HepG2 (cell line): ENCODE data around the gene LHB. TPM values are rescaled to one million over a fixed set of nuclear protein-coding genes. Genes with fewer than 3 reads are reported as not detected.

Experiments
- BRCA1 ChIP-seq: sonication (generic); formaldehyde crosslinking; IDR thresholded peaks from 2 replicates; pipeline ENCODE4 v1.4.0; 2020; ENCODE audit warnings: missing genetic modification reagents
- MTERF4 ChIP-seq: sonication (generic); formaldehyde crosslinking; IDR thresholded peaks from 2 replicates; pipeline ENCODE4 v1.8.0; 2023; ENCODE audit warnings: mild to moderate bottlenecking, missing genetic modification reagents
- RELA ChIP-seq: sonication (generic); formaldehyde crosslinking; IDR thresholded peaks from 2 replicates; pipeline ENCODE4 v1.4.0; 2020; ENCODE audit warnings: missing genetic modification reagents
- SALL1 ChIP-seq: sonication (generic); formaldehyde crosslinking; IDR thresholded peaks from 2 replicates; pipeline ENCODE4 v1.8.0; 2022; ENCODE audit warnings: mild to moderate bottlenecking, missing genetic modification reagents
- SNRNP70 ChIP-seq: fragments of 200-400 bp; formaldehyde crosslinking; IDR thresholded peaks from 2 replicates; pipeline ENCODE4 v1.6.1; 2017; ENCODE audit warnings: mild to moderate bottlenecking, low read depth, low read length, moderate library complexity
- THAP9 ChIP-seq: sonication (generic); formaldehyde crosslinking; IDR thresholded peaks from 2 replicates; pipeline ENCODE4; 2020; ENCODE audit warnings: missing genetic modification reagents, mild to moderate bottlenecking, borderline replicate concordance
- ZNF44 ChIP-seq: sonication (generic); formaldehyde crosslinking; IDR thresholded peaks from 2 replicates; pipeline ENCODE4 v1.5.1; 2020; ENCODE audit warnings: mild to moderate bottlenecking, missing genetic modification reagents
- ZNF552 ChIP-seq: sonication (generic); formaldehyde crosslinking; IDR thresholded peaks from 2 replicates; pipeline ENCODE4 v1.9.0; 2022; ENCODE audit warnings: missing genetic modification reagents, mild to moderate bottlenecking, borderline replicate concordance
- ZNF616 ChIP-seq: sonication (generic); formaldehyde crosslinking; IDR thresholded peaks from 2 replicates; pipeline ENCODE4 v1.5.0; 2020; ENCODE audit warnings: low read depth, mild to moderate bottlenecking, missing genetic modification reagents
- polyA plus RNA-seq, 8 experiments: library from polyadenylated mRNA; depleted of rRNA in 3 of 8; stranded (reverse) in 7 of 8; unstranded in 1 of 8; fragments of >200 nt; fragmentation: Illumina TruSeq in 4 of 8; extraction: Trizol in 4 of 8; gene quantifications; 2 replicates each; pipeline versions ENCODE4 v1.2.1 to v1.2.3, GENCODE V29; 2011 to 2016; ENCODE audit warnings: low read depth in 4 of 8, missing spikeins in 1 of 8, mixed read lengths in 1 of 8; ENCODE audit not compliant: insufficient read depth in 1 of 8
- total RNA-seq, 5 experiments: library from RNA; depleted of rRNA; stranded (reverse); fragments of >200 nt; fragmentation: Illumina TruSeq; extraction: Trizol; gene quantifications; 2 replicates each; pipeline ENCODE4 v1.2.3, GENCODE V29; 2016; ENCODE audit warnings: low read depth in 1 of 5
- TF ChIP-seq, protein P1 (sequence below), 2 experiments: fragments of 450-650 bp in 1 of 2; sonication (generic) in 1 of 2; formaldehyde crosslinking in 1 of 2; IDR thresholded peaks; 2 replicates each; pipeline versions ENCODE4 v1.6.1 to v1.8.0; 2016 to 2022; ENCODE audit warnings: antibody characterized with exemption in 1 of 2, mild to moderate bottlenecking in 1 of 2, missing genetic modification reagents in 1 of 2
- TF ChIP-seq, protein P2 (sequence below): IDR thresholded peaks from 2 replicates; pipeline ENCODE4 v1.6.1; 2016; ENCODE audit warnings: low read depth, control low read depth
- TF ChIP-seq, protein P3 (sequence below): IDR thresholded peaks from 2 replicates; pipeline ENCODE4 v1.6.1; 2012; ENCODE audit warnings: inconsistent platforms

Gene LHB
- total and polyA plus RNA-seq, 2 of the 13 experiments (the other 11 are each of a cell fraction or from before 2014, with no cell fraction given) = not detected

DNA sequence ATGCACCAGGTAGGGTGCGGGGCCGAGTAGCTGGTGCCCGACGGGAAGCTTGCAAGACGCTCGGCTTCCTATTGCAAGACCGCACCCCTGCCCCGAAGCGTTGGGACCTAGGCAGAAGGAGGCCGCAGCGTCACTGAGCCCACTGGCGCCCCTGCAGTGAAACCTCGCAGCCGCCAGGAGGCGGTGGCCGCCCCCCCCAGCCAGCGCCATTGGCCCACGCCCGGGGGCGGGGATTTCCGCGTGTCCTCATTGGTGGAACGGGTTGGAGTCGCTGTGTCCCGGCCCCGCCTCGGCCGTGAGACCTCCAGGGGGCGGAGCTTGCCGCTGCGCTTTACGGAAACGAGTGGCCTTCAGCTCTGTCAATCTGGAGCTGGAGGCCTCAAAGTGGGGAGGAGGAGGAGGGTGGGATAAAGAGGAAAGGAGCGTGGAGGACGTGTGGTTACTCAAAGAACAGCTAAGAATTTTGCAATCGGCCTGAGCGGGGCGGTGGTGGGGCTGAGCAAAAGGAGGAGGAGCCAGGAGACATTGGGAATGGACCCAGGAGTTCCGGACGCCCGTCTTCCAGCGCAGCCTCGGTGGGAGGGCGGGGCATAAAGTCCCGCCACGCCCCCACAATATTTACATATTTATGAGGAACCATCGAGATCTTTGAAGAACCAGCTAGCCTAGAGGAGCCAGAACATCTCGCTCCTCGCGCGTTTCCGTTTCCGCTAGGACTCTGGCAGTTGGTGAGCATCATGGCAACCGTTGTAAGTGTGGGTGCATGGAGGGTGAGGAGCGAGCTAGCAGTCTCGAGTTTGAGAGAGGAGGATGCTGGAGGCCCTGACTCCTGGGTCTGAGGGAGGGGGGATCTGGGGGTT, 23.5 kb downstream of the LHB start, which contains the start of the genes GYS1 and RUVBL2 (continued):
- TF ChIP-seq, protein P1, sequence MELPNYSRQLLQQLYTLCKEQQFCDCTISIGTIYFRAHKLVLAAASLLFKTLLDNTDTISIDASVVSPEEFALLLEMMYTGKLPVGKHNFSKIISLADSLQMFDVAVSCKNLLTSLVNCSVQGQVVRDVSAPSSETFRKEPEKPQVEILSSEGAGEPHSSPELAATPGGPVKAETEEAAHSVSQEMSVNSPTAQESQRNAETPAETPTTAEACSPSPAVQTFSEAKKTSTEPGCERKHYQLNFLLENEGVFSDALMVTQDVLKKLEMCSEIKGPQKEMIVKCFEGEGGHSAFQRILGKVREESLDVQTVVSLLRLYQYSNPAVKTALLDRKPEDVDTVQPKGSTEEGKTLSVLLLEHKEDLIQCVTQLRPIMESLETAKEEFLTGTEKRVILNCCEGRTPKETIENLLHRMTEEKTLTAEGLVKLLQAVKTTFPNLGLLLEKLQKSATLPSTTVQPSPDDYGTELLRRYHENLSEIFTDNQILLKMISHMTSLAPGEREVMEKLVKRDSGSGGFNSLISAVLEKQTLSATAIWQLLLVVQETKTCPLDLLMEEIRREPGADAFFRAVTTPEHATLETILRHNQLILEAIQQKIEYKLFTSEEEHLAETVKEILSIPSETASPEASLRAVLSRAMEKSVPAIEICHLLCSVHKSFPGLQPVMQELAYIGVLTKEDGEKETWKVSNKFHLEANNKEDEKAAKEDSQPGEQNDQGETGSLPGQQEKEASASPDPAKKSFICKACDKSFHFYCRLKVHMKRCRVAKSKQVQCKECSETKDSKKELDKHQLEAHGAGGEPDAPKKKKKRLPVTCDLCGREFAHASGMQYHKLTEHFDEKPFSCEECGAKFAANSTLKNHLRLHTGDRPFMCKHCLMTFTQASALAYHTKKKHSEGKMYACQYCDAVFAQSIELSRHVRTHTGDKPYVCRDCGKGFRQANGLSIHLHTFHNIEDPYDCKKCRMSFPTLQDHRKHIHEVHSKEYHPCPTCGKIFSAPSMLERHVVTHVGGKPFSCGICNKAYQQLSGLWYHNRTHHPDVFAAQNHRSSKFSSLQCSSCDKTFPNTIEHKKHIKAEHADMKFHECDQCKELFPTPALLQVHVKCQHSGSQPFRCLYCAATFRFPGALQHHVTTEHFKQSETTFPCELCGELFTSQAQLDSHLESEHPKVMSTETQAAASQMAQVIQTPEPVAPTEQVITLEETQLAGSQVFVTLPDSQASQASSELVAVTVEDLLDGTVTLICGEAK (IDR thresholded peaks at IDR 0.05) = peak; percentile 67
- TF ChIP-seq, protein P1 (CRISPR knock-in tag; IDR thresholded peaks at IDR 0.05) = peak; percentile 44; the same call in 1 of the 2 replicates
- TF ChIP-seq SALL1 (CRISPR knock-in tag) (peak; percentile 46; the same call in 1 of the 2 replicates), THAP9 (CRISPR knock-in tag) (0 out of 2 replicates have a peak, but pooled peaks have one; percentile 56), ZNF44 (no peak), RELA (no peak), MTERF4 (peak; percentile 42; the same call in 1 of the 2 replicates), ZNF552 (CRISPR knock-in tag) (no peak), ZNF616 (CRISPR knock-in tag) (no peak), BRCA1 (no peak), SNRNP70 (no peak)
- TF ChIP-seq, protein P2, sequence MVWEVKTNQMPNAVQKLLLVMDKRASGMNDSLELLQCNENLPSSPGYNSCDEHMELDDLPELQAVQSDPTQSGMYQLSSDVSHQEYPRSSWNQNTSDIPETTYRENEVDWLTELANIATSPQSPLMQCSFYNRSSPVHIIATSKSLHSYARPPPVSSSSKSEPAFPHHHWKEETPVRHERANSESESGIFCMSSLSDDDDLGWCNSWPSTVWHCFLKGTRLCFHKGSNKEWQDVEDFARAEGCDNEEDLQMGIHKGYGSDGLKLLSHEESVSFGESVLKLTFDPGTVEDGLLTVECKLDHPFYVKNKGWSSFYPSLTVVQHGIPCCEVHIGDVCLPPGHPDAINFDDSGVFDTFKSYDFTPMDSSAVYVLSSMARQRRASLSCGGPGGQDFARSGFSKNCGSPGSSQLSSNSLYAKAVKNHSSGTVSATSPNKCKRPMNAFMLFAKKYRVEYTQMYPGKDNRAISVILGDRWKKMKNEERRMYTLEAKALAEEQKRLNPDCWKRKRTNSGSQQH (CRISPR knock-in tag) = no peak; the same call in 1 of the 2 replicates
- TF ChIP-seq, protein P3, sequence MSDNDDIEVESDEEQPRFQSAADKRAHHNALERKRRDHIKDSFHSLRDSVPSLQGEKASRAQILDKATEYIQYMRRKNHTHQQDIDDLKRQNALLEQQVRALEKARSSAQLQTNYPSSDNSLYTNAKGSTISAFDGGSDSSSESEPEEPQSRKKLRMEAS = peak; percentile 66
